ENCODE results near the gene S100A11. TPM values are rescaled to one million over a fixed set of nuclear protein-coding genes. Genes with fewer than 3 reads are reported as not detected.

The S100A11 gene
- total RNA-seq, 1 experiment from 2014 or later = 302 TPM

DNA sequence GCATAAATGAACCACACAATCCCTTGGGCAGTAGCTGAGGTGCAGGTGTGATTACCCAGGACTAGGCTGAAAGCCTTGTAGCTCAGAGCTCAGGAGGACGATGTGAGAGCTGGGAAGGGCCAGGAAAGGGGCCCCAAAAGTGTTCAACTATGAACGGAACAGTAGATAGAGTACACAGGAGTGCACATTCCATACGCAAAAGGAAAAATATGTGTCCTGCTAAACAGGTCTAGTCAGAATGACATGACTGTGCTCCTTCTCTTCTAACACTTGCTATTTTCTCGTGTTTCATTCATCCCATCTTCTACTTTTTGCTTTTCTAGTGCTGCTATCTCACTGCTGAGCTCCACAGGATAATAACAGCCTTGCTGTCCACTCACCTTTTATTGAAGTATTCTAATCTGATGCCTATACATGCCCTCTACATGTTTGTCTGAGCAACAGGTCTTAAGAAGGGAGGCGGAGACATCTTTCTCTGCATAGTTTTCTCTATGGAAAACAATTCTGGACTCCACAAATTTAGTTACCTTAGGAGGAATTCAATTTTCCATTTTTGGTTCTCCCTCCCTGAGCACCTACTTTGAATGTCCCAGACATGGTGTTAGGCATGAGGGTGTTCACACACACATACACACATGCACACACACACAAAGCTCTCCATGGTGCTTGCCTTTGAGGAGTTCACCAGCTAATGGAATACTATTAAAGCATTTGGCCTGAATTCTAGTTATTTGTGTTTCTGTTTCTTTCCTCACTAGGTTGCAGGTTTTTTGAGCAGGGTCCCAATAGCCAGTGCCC, 46.5 kb downstream of the S100A11 start:
- H3K4me1 Mint-ChIP-seq = peaks cover 43 to 56% of the 10 kb centered on the region in 2 experiments
- H3K4me1 ChIP-seq (ENCODE audit: insufficient read depth, low read length) = peaks cover 13% of the 10 kb centered on the region; the same call in 1 of the 2 replicates

More for the DNA sequence above, 46.5 kb downstream of the S100A11 start:
- Histone ChIP-seq H3K4me2 (ENCODE audit: insufficient read depth, insufficient read length, low read length) (no peak overlapping the region), H3K14ac (ENCODE audit: insufficient read depth, low read length) (no peak overlapping the region), H2AFZ (ENCODE audit: low read length) (no peak overlapping the region), H4K20me1 (ENCODE audit: control insufficient read depth, insufficient read depth, insufficient read length) (no peaks in the 10 kb centered on the region), H3K9ac (ENCODE audit: extremely low read depth, insufficient read length, low read length) (no peak overlapping the region), H3T11ph (ENCODE audit: low read length) (no peak overlapping the region), H4K8ac (replicated peaks; ENCODE audit: insufficient read length, low read depth, low read length) (no peak overlapping the region), H4K91ac (ENCODE audit: insufficient read length, low read depth, low read length) (no peak overlapping the region), H3K4ac (ENCODE audit: low read depth, low read length) (no peak overlapping the region), H3K79me1 (ENCODE audit: insufficient read depth, low read depth, low read length, poor library complexity, severe bottlenecking) (no peaks in the 10 kb centered on the region), H2BK12ac (ENCODE audit: insufficient read length, low read depth, low read length) (no peak overlapping the region), H3K18ac (ENCODE audit: insufficient read length, low read depth, low read length) (no peak overlapping the region), H2BK15ac (ENCODE audit: low read depth, low read length) (no peak overlapping the region), H2AK5ac (ENCODE audit: insufficient read length, low read length) (no peak overlapping the region), H3K23me2 (ENCODE audit: insufficient read length, low read depth, low read length, poor library complexity, severe bottlenecking) (peaks cover 21% of the 10 kb centered on the region), H3K9me3 (ENCODE audit: control insufficient read depth, low read depth, low read length) (no peaks in the 10 kb centered on the region), H3K56ac (ENCODE audit: insufficient read length, low read depth, low read length) (no peak overlapping the region), H2BK5ac (ENCODE audit: insufficient read length, low read length) (no peak overlapping the region), H2BK120ac (ENCODE audit: low read depth, low read length, poor library complexity, severe bottlenecking) (no peak overlapping the region), H3K27me3 (ENCODE audit: insufficient read depth, low read length) (no peaks in the 10 kb centered on the region), H3K23ac (ENCODE audit: insufficient read length, low read depth, low read length) (no peak overlapping the region), H3K27ac (ENCODE audit: insufficient read length, low read depth, low read length) (no peak overlapping the region), H3K79me2 (ENCODE audit: insufficient read depth, low read length) (peaks cover 21% of the 10 kb centered on the region), H2BK20ac (ENCODE audit: low read depth, low read length, poor library complexity, severe bottlenecking) (no peak overlapping the region), H4K5ac (ENCODE audit: insufficient read length, low read depth, low read length) (no peak overlapping the region)
- TF ChIP-seq CTCF (conservative IDR thresholded peaks at IDR 0.05) = no peak
- H3K27me3 Mint-ChIP-seq (ENCODE audit: low read depth) = peaks cover 8% of the 10 kb centered on the region
- H3K9me3 Mint-ChIP-seq = no peaks in the 10 kb centered on the region
- H3K36me3 Mint-ChIP-seq (ENCODE audit: insufficient read depth in 1 of 3, low read depth in 3 of 3) = peaks cover 0 to 8% (median 5%) of the 10 kb centered on the region in 3 experiments; a peak in 5 of 7 replicates
- WGBS (ENCODE audit: extremely low coverage, insufficient read length, low lambda C conversion rate) = no CpG with 5 or more reads among the region's 5 CpGs
- H3K4me3 Mint-ChIP-seq = no peak overlapping the region
- no peak overlapping the region for H3K27ac Mint-ChIP-seq
- no peak for DNase-seq
